ENCODE results near the gene DDTL. TPM values are rescaled to one million over a fixed set of nuclear protein-coding genes. Genes with fewer than 3 reads are reported as not detected.
"Not testable (repeated sequence)": the region's sequence is repeated elsewhere in the genome, so short reads cannot be mapped to it uniquely, and the experiment has no call there.

The DDTL gene
- polyA plus RNA-seq (ENCODE audit: insufficient read length) = 11.6 TPM
- long read RNA-seq, donor 1 = 0 reads
- long read RNA-seq, donor 2 = 0 reads
- long read RNA-seq, donor 3, partial matches to known transcripts = 0 of 210 reads
- long read RNA-seq, donor 3, other reads (novel, unspliced or antisense) = 210 of 210 reads
- long read RNA-seq, donor 4, partial matches to known transcripts = 0 of 84 reads
- long read RNA-seq, donor 4, other reads (novel, unspliced or antisense) = 84 of 84 reads
- long read RNA-seq, donor 5 = 0 reads
- long read RNA-seq, donor 6, partial matches to known transcripts = 7 of 7 reads
- long read RNA-seq, donor 6, other reads (novel, unspliced or antisense) = 0 of 7 reads
- long read RNA-seq, donor 7, partial matches to known transcripts = 322 of 330 reads
- long read RNA-seq, donor 7, other reads (novel, unspliced or antisense) = 7 of 330 reads
- long read RNA-seq, donor 8, partial matches to known transcripts = 0 of 113 reads
- long read RNA-seq, donor 8, other reads (novel, unspliced or antisense) = 113 of 113 reads

GRCh38 chr22:23966568-23966967, at the start of gene DDTL:
Gene DDTL (plus strand): TSS chr22:23966888. CDS start chr22:23966915, 27 bp downstream.
- not testable (repeated sequence) for DNase-seq

GRCh38 chr22:23920267-23920611, 46.4 kb upstream of the DDTL start:
- not testable (repeated sequence) for DNase-seq

- not testable (repeated sequence) for DNase-seq
Measured at GRCh38 chr22:23921586-23922201, 45.0 kb upstream of the DDTL start.

- DNase-seq = no peak
Measured at GRCh38 chr22:23922921-23923320, 43.8 kb upstream of the DDTL start.

GRCh38 chr22:23925020-23925606, 41.6 kb upstream of the DDTL start:
- DNase-seq = no peak

- no peak for DNase-seq
Measured at GRCh38 chr22:23926561-23926960, 40.1 kb upstream of the DDTL start.

- DNase-seq = no peak
Measured at GRCh38 chr22:23938328-23939016, 28.2 kb upstream of the DDTL start.

GRCh38 chr22:23939017-23939357, 27.7 kb upstream of the DDTL start:
- DNase-seq = no peak

- DNase-seq = not testable (repeated sequence)
Measured at GRCh38 chr22:23940166-23940565, 26.5 kb upstream of the DDTL start.

GRCh38 chr22:23947391-23947790, 19.3 kb upstream of the DDTL start:
- not testable (repeated sequence) for DNase-seq

- DNase-seq = not testable (repeated sequence)
Measured at GRCh38 chr22:23949764-23950163, 16.9 kb upstream of the DDTL start.

GRCh38 chr22:23951383-23951782, 15.3 kb upstream of the DDTL start:
- not testable (repeated sequence) for DNase-seq

GRCh38 chr22:23952794-23953405, 13.8 kb upstream of the DDTL start:
- DNase-seq = not testable (repeated sequence)

GRCh38 chr22:23953485-23953884, 13.2 kb upstream of the DDTL start:
- not testable (repeated sequence) for DNase-seq

GRCh38 chr22:23954193-23954990, 12.3 kb upstream of the DDTL start:
- DNase-seq = not testable (repeated sequence)

- not testable (repeated sequence) for DNase-seq
Measured at GRCh38 chr22:23954991-23955305, 11.7 kb upstream of the DDTL start.

GRCh38 chr22:23955886-23956285, 10.8 kb upstream of the DDTL start:
- not testable (repeated sequence) for DNase-seq

GRCh38 chr22:23956301-23956900, 10.3 kb upstream of the DDTL start:
- not testable (repeated sequence) for DNase-seq

- not testable (repeated sequence) for DNase-seq
Measured at GRCh38 chr22:23961084-23961771, 5.5 kb upstream of the DDTL start, which contains the start of gene GSTT2B. Gene GSTT2B (minus strand): TSS chr22:23961195. CDS start chr22:23961131, 64 bp downstream.

- DNase-seq = not testable (repeated sequence)
Measured at GRCh38 chr22:23966094-23966493, 594 bp upstream of the DDTL start.
